Psoas muscle (tissue), 8 donors: ENCODE measurements around the gene NEMF. TPM values are rescaled to one million over a fixed set of nuclear protein-coding genes. Genes with fewer than 3 reads are reported as not detected.

Source experiments
- ATAC-seq, 4 donors: fragments of 200-7000 bp; cut with Tn5 transposase; one replicate each; pipeline ENCODE4 v1.9.1; 2020; ENCODE audit warnings: moderate library complexity in 3 of 4, mild to moderate bottlenecking in 2 of 4
- DNase-seq, 2 donors: peaks; one replicate each; pipeline ENCODE4 v3.0.0-alpha.2; 2020
- H3K27ac ChIP-seq: fragments of 200-600 bp; one replicate; pipeline ENCODE4 v1.8.0; 2022
- H3K27me3 ChIP-seq, 3 donors: fragments of 200-600 bp in 1 of 3; one replicate each; pipeline versions ENCODE4 v1.6.1 to v1.8.0; 2013 to 2022; ENCODE audit warnings: low read length in 2 of 3, mild to moderate bottlenecking in 2 of 3, moderate library complexity in 1 of 3; ENCODE audit not compliant: insufficient read depth in 3 of 3
- H3K36me3 ChIP-seq, 2 donors: fragments of 200-600 bp in 1 of 2; one replicate each; pipeline versions ENCODE4 v1.6.1 to v1.8.0; 2013 to 2022; ENCODE audit warnings: low read depth in 1 of 2, mild to moderate bottlenecking in 1 of 2, moderate library complexity in 1 of 2; ENCODE audit not compliant: insufficient read depth in 1 of 2
- H3K4me1 ChIP-seq: fragments of 200-600 bp; one replicate; pipeline ENCODE4 v1.8.0; 2022
- H3K4me3 ChIP-seq: fragments of 200-600 bp; one replicate; pipeline ENCODE4 v1.8.0; 2022; ENCODE audit warnings: mild to moderate bottlenecking
- H3K9me3 ChIP-seq: fragments of 200-600 bp; one replicate; pipeline ENCODE4 v1.8.0; 2022
- CTCF ChIP-seq: fragments of 200-600 bp; IDR thresholded peaks from one replicate; pipeline ENCODE4 v1.8.0; 2022; ENCODE audit warnings: antibody characterized with exemption
- WGBS, 3 donors: extraction: QIAGEN DNeasy Blood & Tissue Kit; methylation state at CpG; one replicate each; pipeline versions ENCODE4 v1.1.6 to v1.1.7; 2013; 5-methylcytosine and 5-hydroxymethylcytosine counted together
- intact Hi-C, 2 donors: fragments of 100-400 bp; cut with DNase I; formaldehyde crosslinking; loops; one replicate each; pipeline versions ENCODE4 v1.11.0 to v1.14.2; 2022
- polyA plus RNA-seq, 3 donors: library from polyadenylated mRNA; stranded (reverse); fragments of 200-250 nt; gene quantifications; one replicate each; pipeline ENCODE4 v1.2.3, GENCODE V29; 2013
- total RNA-seq, 4 donors: library from RNA; stranded (reverse); fragmentation: NEBNext Ultra II Directional in 2 of 4; extraction: Animal tissue kit (Norgen Biotek cat#: 25700) in 2 of 4; gene quantifications; one replicate each; pipeline versions ENCODE4 v1.2.1 to v1.2.4, GENCODE V29; 2021 to 2023
- donor health status: healthy with polysubstance abuse.
- donor health status: DM: no; HTN: no; CAD: no; lungs with moderate emphysema.
- donor health status: Bipolar disorder and iron deficiency.
- donor health status: healthy.
- donor health status: DM: yes; HTN: yes; CAD: no.
- donor health status: DM: no; HTN: no; CAD: no.
- donor health status: DM: no; HTN: no; CAD: no.
- donor health status: DM: yes; HTN: yes; CAD: no.

NEMF gene
- total and polyA plus RNA-seq, 7 donors = 20.5 to 68.3 (median 52.8) TPM

GRCh38 chr14:49857427-49858003, 4.9 kb upstream of the NEMF start:
- H3K27ac ChIP-seq = peak overlapping the region; percentile 86
- intact Hi-C loops = loop anchor here in 1 of 2 donors (10.0 kb wide), 1 partner anchor 223 kb away; the partner anchor contains the start of gene DNAAF2

DNA sequence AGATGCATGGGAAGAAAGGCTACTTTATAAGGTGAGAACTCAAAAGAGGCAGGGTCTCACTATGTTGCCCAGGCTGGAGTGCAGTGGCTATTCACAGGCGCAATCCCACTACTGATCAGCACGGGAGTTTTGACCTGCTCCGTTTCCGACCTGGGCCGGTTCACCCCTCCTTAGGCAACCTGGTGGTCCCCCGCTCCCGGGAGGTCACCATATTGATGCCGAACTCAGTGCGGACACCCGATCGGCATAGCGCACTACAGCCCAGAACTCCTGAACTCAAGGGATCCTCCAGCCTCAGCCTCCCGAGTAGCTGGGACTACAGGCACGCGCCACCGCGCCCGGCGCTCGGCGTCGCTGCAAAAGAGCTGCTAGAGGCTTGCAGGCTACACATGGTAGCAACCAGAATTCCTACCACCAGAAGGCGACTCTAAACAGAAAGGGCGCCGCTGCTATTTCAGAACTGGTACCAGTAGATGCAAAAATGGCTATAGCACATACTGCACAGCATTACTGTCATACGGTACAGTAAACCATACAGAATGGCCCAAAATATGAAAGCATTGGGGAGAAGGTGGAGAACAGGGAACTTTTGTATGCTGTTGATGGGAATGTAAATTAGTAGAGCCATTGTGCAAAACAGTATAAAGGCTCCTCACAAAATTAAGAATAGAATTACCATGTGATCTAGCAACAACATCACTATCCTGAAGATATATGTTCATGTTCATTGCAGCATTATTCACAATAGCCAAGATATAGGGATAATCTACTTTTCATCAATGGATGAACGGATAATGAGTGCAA, 1.2 kb upstream of the NEMF start:
- Histone ChIP-seq H3K4me1 (peaks cover 32% of the 10 kb centered on the region), H3K36me3 (peaks cover 3 to 20% of the 10 kb centered on the region in 2 donors), H3K9me3 (no peaks in the 10 kb centered on the region), H3K27ac (peak overlapping the region; percentile 95), H3K27me3 (no peaks in the 10 kb centered on the region), H3K4me3 (peak overlapping the region; percentile 84)
- DNase-seq (peak; percentile 59 to 70), ATAC-seq (peak; percentile 61 to 75 (median 72))
- 19 to 22% (median 21%) methylated on average over 24 to 27 of the region's 27 CpGs for WGBS, 3 donors
- TF ChIP-seq CTCF = peak; percentile 72
- intact Hi-C loops = loop anchor here (2.0 to 10.0 kb wide), 2 partner anchors 219 kb away; partner anchors contain the start of gene DNAAF2 (in 2 of the 2)

More at GRCh38 chr14:49857427-49858003, 4.9 kb upstream of the NEMF start:
- WGBS, 3 donors = 41 to 60% (median 47%) methylated on average over 6 of the region's 6 CpGs
- DNase-seq = no peak
- H3K4me3 ChIP-seq = peak overlapping the region; percentile 5
- peaks cover 9% of the 10 kb centered on the region for H3K4me1 ChIP-seq
- H3K9me3 ChIP-seq = no peaks in the 10 kb centered on the region
- H3K27me3 ChIP-seq = no peaks in the 10 kb centered on the region
- ATAC-seq = peak in 3 of 4 donors; percentile 25 to 45 (median 29)
- TF ChIP-seq CTCF = no peak
- no peaks in the 10 kb centered on the region for H3K36me3 ChIP-seq

- DNase-seq (no peak), ATAC-seq (peak in 1 of 4 donors; percentile 1)
- Histone ChIP-seq H3K9me3 (no peaks in the 10 kb centered on the region), H3K4me1 (peaks cover 28% of the 10 kb centered on the region), H3K4me3 (peak overlapping the region; percentile 84), H3K27ac (peak overlapping the region; percentile 95), H3K27me3 (no peaks in the 10 kb centered on the region), H3K36me3 (peaks cover 3 to 26% of the 10 kb centered on the region in 2 donors)
- no peak for TF ChIP-seq CTCF
- 1 to 2% (median 1%) methylated on average over 14 of the region's 14 CpGs for WGBS, 3 donors
- intact Hi-C loops = loop anchor here (2.0 to 10.0 kb wide), 2 partner anchors 218 kb away; partner anchors contain the start of gene DNAAF2 (in 2 of the 2)
Observed at GRCh38 chr14:49853158-49853477, 530 bp upstream of the NEMF start.

- DNase-seq = no peak
- intact Hi-C loops = loop anchor here (2.0 to 10.0 kb wide), 2 partner anchors 217 kb away; partner anchors contain the start of gene DNAAF2 (in 2 of the 2)
- Histone ChIP-seq H3K36me3 (peaks cover 3 to 39% of the 10 kb centered on the region in 2 donors), H3K4me1 (peaks cover 23% of the 10 kb centered on the region), H3K9me3 (no peaks in the 10 kb centered on the region), H3K4me3 (peak overlapping the region; percentile 84), H3K27ac (peak overlapping the region; percentile 95), H3K27me3 (no peaks in the 10 kb centered on the region)
- 5 to 8% (median 6%) methylated on average over 7 of the region's 7 CpGs for WGBS, 3 donors
- no peak for ATAC-seq
- no peak for TF ChIP-seq CTCF
Observed at GRCh38 chr14:49851813-49852212, 775 bp downstream of the NEMF start.
